ENCODE results near the gene LRRC3. TPM values are rescaled to one million over a fixed set of nuclear protein-coding genes. Genes with fewer than 3 reads are reported as not detected.

The LRRC3 gene
- total RNA-seq, 3 donors from 2014 or later = 2.1 to 17.9 (median 2.7) TPM

GRCh38 chr21:44443891-44444285 lies 11.4 kb upstream of the LRRC3 start:
- TF ChIP-seq CTCF (IDR thresholded peaks at IDR 0.05) = no peak
- H3K9me3 ChIP-seq = no peaks in the 10 kb centered on the region
- intact Hi-C loops (cut with DNase I, micrococcal nuclease) = no loop called here
- no peak overlapping the region for H3K4me3 ChIP-seq
- ATAC-seq (no peak), DNase-seq (no peak)
- H3K36me3 ChIP-seq (ENCODE audit: low read depth) = no peaks in the 10 kb centered on the region
- no peaks in the 10 kb centered on the region for H3K4me1 ChIP-seq (ENCODE audit: low read depth)

GRCh38 chr21:44444286-44444931 lies 10.9 kb upstream of the LRRC3 start:
- ATAC-seq = no peak
- intact Hi-C loops (cut with DNase I, micrococcal nuclease) = no loop called here
- H3K4me1 ChIP-seq (ENCODE audit: low read depth) = no peaks in the 10 kb centered on the region
- no peaks in the 10 kb centered on the region for H3K9me3 ChIP-seq
- no peak for TF ChIP-seq CTCF (IDR thresholded peaks at IDR 0.05)
- DNase-seq = no peak
- no peak overlapping the region for H3K4me3 ChIP-seq
- H3K36me3 ChIP-seq (ENCODE audit: low read depth) = no peaks in the 10 kb centered on the region

GRCh38 chr21:44445145-44445812 lies 10.0 kb upstream of the LRRC3 start:
- no peak for TF ChIP-seq CTCF (IDR thresholded peaks at IDR 0.05)
- DNase-seq (no peak), ATAC-seq (no peak)
- H3K4me3 ChIP-seq = no peak overlapping the region
- no peaks in the 10 kb centered on the region for H3K4me1 ChIP-seq (ENCODE audit: low read depth)
- no peaks in the 10 kb centered on the region for H3K9me3 ChIP-seq
- H3K36me3 ChIP-seq (ENCODE audit: low read depth) = no peaks in the 10 kb centered on the region
- intact Hi-C loops (cut with DNase I, micrococcal nuclease) = no loop called here

- H3K4me3 ChIP-seq = no peak overlapping the region
- intact Hi-C loops (cut with DNase I, micrococcal nuclease) = no loop called here
- no peaks in the 10 kb centered on the region for H3K4me1 ChIP-seq (ENCODE audit: low read depth)
- H3K9me3 ChIP-seq = no peaks in the 10 kb centered on the region
- ATAC-seq (no peak), DNase-seq (no peak)
- no peak for TF ChIP-seq CTCF (IDR thresholded peaks at IDR 0.05)
- H3K36me3 ChIP-seq (ENCODE audit: low read depth) = no peaks in the 10 kb centered on the region
These were observed 6.6 kb upstream of the LRRC3 start for GRCh38 chr21:44448651-44449131.

GRCh38 chr21:44449473-44450363 lies 5.6 kb upstream of the LRRC3 start:
- no peak for TF ChIP-seq CTCF (IDR thresholded peaks at IDR 0.05)
- Histone ChIP-seq H3K4me3 (no peak overlapping the region), H3K36me3 (ENCODE audit: low read depth) (no peaks in the 10 kb centered on the region), H3K9me3 (no peaks in the 10 kb centered on the region), H3K4me1 (ENCODE audit: low read depth) (no peaks in the 10 kb centered on the region)
- intact Hi-C loops (cut with DNase I, micrococcal nuclease) = no loop called here
- no peak for ATAC-seq
- DNase-seq = no peak

All from mucosa of descending colon (tissue), 3 donors.